GM18505 (cell line): Measurements from ENCODE around the gene COLQ.
"Not testable (repeated sequence)": the region's sequence is repeated elsewhere in the genome, so short reads cannot be mapped to it uniquely, and the experiment has no call there.

Experiments used
- ATAC-seq: cut with Tn5 transposase; IDR thresholded peaks from one replicate; pipeline ENCODE4 v1.9.1; 2021; ENCODE audit not compliant: unreplicated experiment
- POLR2A ChIP-seq: IDR thresholded peaks from 4 replicates; pipeline ENCODE4 v1.6.1; 2011; ENCODE audit warnings: borderline replicate concordance; ENCODE audit not compliant: insufficient read depth, insufficient read length; ENCODE audit errors: extremely low read depth

Gene COLQ

GRCh38 chr3:15430624-15431023 lies 90.9 kb downstream of the COLQ start:
- no peak for ATAC-seq

DNA sequence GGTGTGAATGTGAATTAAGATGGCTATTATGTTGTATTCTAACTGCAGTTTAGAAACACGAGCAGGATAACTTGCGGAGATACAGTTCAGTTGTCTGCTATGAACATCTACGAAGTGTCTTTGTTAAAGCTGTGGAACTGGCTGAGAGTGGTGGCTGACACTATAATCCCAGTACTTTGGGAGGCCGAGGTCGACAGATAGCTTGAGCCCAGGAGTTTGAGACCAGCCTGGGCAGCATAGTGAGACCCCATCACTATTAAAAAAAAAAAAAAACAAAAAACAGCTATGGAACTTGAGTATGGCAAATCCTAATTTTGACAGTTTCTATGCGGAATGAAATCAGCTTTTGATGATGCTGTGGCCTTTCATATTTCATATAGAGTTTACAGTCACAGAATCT lies 92.4 kb downstream of the COLQ start:
- no peak for ATAC-seq

More at GRCh38 chr3:15430624-15431023, 90.9 kb downstream of the COLQ start:
- TF ChIP-seq POLR2A, result no peak

DNA sequence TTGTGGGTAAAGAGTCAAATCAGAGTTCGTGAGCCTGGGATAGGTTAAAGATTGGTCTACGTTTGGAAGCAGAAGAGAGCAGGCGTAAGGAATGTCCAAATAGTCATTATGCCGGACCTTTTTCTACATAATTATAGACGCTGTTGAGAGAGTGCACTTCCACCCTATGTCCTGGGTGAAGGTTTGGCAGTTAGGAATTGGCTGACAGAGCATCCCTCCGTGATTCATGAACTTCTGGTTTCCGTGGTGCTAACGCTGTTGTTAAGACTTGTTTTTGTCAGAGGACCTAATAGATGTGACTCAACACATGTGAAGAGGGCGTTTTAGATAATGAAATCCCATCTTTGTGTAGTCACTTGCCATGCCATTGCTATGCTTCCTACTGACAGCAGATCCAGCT lies 93.0 kb downstream of the COLQ start:
- TF ChIP-seq POLR2A, result no peak
- no peak for ATAC-seq

More for the DNA sequence above, 92.4 kb downstream of the COLQ start:
- no peak for TF ChIP-seq POLR2A

- TF ChIP-seq POLR2A, result no peak
- ATAC-seq, result no peak
Measured at GRCh38 chr3:15427981-15428380, 93.5 kb downstream of the COLQ start.

DNA sequence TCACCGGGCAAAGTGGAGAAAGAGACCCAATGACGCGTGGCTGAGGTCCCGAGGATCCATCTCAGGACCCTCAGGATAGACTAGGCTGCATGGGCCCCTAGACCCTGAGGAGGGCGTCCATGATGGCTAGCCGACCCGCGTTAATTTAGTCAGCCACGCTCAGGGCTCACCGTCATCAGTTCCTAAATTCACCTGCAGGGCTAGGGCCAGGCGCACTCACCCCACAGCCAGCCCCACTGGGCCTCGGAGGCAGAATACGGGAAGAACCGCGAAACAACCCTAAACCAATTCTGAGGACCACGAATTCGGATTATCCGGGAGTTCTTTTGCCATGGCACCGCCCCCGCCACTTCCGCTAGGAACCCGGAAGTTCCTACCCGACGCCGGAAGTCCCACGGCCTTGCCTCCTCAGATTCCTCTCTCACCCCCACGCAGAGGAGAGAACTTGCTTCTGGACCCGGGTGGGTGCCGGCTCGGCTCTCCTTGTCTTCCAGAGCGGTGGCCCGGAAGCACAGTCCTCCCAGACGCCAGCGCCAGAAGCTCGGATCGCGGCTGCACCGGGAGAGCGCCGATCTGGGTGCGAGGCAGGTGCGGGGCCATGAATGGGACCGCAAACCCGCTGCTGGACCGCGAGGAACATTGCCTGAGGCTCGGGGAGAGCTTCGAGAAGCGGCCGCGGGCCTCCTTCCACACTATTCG lies 94.2 kb downstream of the COLQ start, which contains the start of the genes EAF1 and METTL6:
EAF1 (plus strand) TSS at position 417 of the 699 bp plus-strand sequence; CDS start at position 599, 182 bp downstream.
METTL6 (minus strand) TSS at position 363 of the 699 bp plus-strand sequence. CDS start 1,033 bp downstream, outside the sequence.
- TF ChIP-seq POLR2A, result peak; percentile 90
- peak; percentile 89 for ATAC-seq

DNA sequence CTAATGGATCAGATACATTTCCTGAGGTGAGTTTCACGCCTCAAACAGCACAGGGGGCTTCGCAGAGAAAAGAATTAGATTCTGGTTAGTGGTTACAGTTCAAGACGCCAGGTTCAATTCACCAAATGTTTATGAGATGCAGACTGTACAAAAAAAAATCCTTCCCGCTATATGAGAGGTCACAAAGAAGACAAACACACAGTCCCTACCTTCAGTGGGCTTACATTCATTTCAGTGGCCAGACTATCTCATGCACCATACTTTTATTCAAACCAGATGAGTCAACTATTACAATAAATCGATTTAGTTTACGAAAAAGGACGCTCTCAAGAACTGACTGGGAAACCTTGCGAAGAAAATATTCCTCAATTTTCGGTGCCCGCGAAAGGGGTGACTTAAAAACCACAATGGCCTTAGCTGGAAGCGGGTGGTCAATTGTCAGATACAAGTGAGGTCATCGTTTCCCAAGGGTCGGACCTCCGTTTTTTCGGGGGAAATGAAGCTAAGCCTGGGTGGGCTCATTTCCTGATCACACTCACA lies 94.9 kb downstream of the COLQ start:
- no peak for TF ChIP-seq POLR2A
- peak; percentile 9 for ATAC-seq

- ATAC-seq, result no peak
- no peak for TF ChIP-seq POLR2A
Measured at GRCh38 chr3:15420871-15421270, 100.6 kb downstream of the COLQ start.

GRCh38 chr3:15410966-15411365 lies 110.5 kb downstream of the COLQ start:
- not testable (repeated sequence) for ATAC-seq

GRCh38 chr3:15409774-15410173 lies 111.7 kb downstream of the COLQ start:
- ATAC-seq, result no peak
- TF ChIP-seq POLR2A, result no peak

DNA sequence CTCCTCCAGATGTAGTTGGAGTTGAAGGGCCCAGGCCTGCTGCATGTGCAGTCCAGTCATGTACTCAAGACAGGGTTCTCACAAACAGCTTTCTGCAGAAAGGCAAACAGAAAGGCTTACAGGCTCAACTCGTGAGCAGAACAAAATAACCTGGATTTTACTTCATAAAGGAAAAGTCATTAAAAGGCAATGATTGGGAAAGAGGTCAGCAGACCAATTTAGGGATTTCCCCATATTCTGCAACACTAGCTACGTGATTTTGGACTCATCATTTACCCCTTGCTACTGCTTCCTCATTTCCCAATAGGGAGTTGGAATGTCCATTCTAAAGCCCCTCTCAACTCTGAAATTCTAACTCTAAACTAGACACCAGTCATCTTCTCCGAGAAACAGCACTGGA lies 112.3 kb downstream of the COLQ start:
- ATAC-seq, result no peak
- TF ChIP-seq POLR2A, result no peak

DNA sequence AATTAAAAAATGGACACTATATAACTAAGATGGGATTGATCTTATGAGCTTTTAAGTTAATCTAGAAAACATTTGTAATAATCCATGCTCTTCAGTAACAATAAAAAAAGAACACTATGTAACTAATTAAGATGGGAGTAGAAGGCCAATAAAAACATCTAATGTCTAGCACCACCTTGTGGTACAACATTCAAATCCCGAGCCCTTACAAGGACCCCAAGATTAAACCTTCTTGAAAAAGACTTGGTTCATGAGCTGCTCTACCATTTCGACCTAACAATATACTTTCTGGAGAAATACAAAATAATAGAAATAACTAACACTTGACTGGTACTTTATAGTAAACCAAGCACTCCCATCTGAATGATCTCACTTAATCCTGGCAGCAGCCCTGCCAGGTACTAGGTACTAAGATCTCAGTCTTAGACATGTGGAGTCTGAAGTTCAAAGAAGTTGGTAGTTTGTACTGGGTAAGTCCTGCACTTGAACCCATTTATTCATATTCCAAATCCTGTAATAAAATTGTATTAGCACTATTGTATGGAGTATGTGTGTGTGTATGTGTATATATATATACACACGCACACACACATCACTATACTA lies 116.0 kb downstream of the COLQ start:
- TF ChIP-seq POLR2A, result no peak
- no peak for ATAC-seq

DNA sequence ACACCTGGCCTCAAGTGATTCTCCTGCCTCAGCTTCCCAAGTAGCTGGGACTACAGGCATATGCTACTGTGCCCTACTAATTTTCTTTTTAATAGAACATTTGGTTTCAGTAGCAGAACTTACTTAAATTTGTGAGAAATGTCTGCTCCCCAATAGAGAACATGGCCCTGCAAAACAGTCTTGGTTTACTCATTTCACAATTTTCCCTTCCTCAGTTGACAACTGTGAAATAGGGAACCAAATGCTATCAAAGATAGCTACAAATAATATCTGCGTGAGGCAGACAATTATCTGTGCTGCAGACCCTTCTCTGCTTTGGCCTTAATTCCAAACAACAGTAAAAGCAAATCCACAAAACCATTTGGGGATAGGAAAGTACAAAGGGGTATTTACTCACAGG lies 116.7 kb downstream of the COLQ start:
- ATAC-seq, result no peak
- no peak for TF ChIP-seq POLR2A

- no peak for TF ChIP-seq POLR2A
- ATAC-seq, result no peak
Measured at GRCh38 chr3:15403965-15404364, 117.5 kb downstream of the COLQ start.

DNA sequence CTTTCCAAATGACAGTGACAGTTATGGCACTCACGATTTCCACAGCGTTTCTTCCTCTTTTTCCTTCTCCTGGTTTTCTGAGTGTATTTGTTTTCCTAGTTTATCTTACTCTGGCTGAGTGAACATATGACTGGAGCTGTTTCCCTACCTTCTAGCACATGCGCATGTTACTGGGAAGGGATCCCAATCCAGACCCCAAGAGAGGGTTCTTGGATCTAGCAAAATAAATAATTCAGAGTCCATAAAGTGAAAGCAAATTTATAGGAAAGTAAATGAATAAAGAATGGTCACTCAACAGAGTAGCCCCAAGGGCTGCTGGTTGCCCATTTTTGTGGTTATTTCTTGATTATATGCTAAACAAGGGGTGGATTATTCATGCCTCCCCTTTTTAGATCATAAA lies 118.0 kb downstream of the COLQ start:
- TF ChIP-seq POLR2A, result no peak
- no peak for ATAC-seq
